Adrenal gland (tissue), 12 donors: ENCODE measurements around the gene MAP3K6. TPM values are rescaled to one million over a fixed set of nuclear protein-coding genes. Genes with fewer than 3 reads are reported as not detected.
A peak's percentile ranks its signal among the peaks of the same experiment; 100 is the strongest.

ENCODE experiments used
- DNase-seq, 7 donors: peaks; one replicate each; pipeline ENCODE4 v3.0.0-alpha.2; 2019 to 2020
- H3K27ac ChIP-seq, 5 donors: fragments of 200-600 bp; sonication (generic) in 4 of 5; 1 replicate in 3 of 5; 2 replicates in 2 of 5; pipeline versions ENCODE4 v1.5.1 to v1.8.0; 2016 to 2020; ENCODE audit warnings: mild to moderate bottlenecking in 1 of 5
- H3K27me3 ChIP-seq: fragments of 200-600 bp; 2 replicates; pipeline ENCODE4 v1.8.0; 2021
- H3K36me3 ChIP-seq, 2 donors: fragments of 200-600 bp; replicated peaks in 1 of 2; 1 replicate in 1 of 2; 2 replicates in 1 of 2; pipeline versions ENCODE4 v1.5.1 to v1.8.0; 2018 to 2022
- H3K4me1 ChIP-seq, 2 donors: fragments of 200-600 bp; replicated peaks in 1 of 2; 1 replicate in 1 of 2; 2 replicates in 1 of 2; pipeline versions ENCODE4 v1.5.1 to v1.8.0; 2018 to 2021
- H3K4me3 ChIP-seq, 4 donors: fragments of 200-600 bp; sonication (generic) in 3 of 4; one replicate each; pipeline ENCODE4 v1.5.1; 2016 to 2018
- H3K9me3 ChIP-seq, 3 donors: fragments of 200-600 bp; sonication (generic) in 1 of 3; replicated peaks in 1 of 3; 1 replicate in 2 of 3; 2 replicates in 1 of 3; pipeline versions ENCODE4 v1.5.1 to v1.8.0; 2016 to 2021
- POLR2A ChIP-seq, 2 donors: fragments of 450-650 bp; IDR thresholded peaks; one replicate each; pipeline ENCODE4 v1.6.1; 2017; ENCODE audit warnings: antibody characterized with exemption in 2 of 2, mild to moderate bottlenecking in 2 of 2, moderate library complexity in 1 of 2
- whole genome bisulfite sequencing, 4 donors: extraction: QIAGEN DNeasy Blood & Tissue Kit in 2 of 4; methylation state at CpG; one replicate each; pipeline versions ENCODE4 v1.1.5 to v1.1.7; 2013 to 2017; 5-methylcytosine and 5-hydroxymethylcytosine counted together
- intact Hi-C, 2 donors: fragments of 100-400 bp; cut with DNase I; formaldehyde crosslinking; loops; one replicate each; pipeline versions ENCODE4 v1.14.1 to v1.15.0; 2022 to 2023
- polyA plus RNA-seq, 3 donors: library from polyadenylated mRNA; stranded (reverse); fragments of 200-250 nt in 2 of 3; fragments of 350-450 nt in 1 of 3; fragmentation: Illumina TruSeq in 1 of 3; extraction: RNeasy Lipid Tissue Mini Kit (QIAGEN cat#74804) in 1 of 3; gene quantifications; one replicate each; pipeline ENCODE4 v1.2.3, GENCODE V29; 2013 to 2014
- total RNA-seq, 9 donors: library from RNA; depleted of rRNA in 4 of 9; stranded (reverse); fragments of >200 nt in 4 of 9; fragments of 120-200 nt in 1 of 9; fragmentation: NEBNext Ultra II Directional in 1 of 9; extraction: Animal tissue kit (Norgen Biotek cat#: 25700) in 1 of 9; gene quantifications; one replicate each; pipeline versions ENCODE4 v1.1.0 to v1.2.4, GENCODE V29; 2013 to 2023
- TF ChIP-seq, protein P1 (sequence below), 6 experiments: fragments of 450-650 bp in 4 of 6; fragments of 200-600 bp in 2 of 6; sonication (generic) in 1 of 6; IDR thresholded peaks; 1 replicate in 5 of 6; 2 replicates in 1 of 6; pipeline versions ENCODE4 v1.5.1 to v1.8.0; 2016 to 2021; ENCODE audit warnings: antibody characterized with exemption in 6 of 6, mild to moderate bottlenecking in 2 of 6, moderate library complexity in 1 of 6
- donor health status: healthy with polysubstance abuse.
- donor health status: Bipolar disorder and iron deficiency.
- donor health status: DM: yes; HTN: yes; CAD: no.
- donor health status: DM: no; HTN: no; CAD: no.
- donor health status: DM: no; HTN: no; CAD: no.
- donor health status: DM: yes; HTN: yes; CAD: no.

Gene MAP3K6
- total and polyA plus RNA-seq, 12 donors, result 6.5 to 136 (median 26.6) TPM

DNA sequence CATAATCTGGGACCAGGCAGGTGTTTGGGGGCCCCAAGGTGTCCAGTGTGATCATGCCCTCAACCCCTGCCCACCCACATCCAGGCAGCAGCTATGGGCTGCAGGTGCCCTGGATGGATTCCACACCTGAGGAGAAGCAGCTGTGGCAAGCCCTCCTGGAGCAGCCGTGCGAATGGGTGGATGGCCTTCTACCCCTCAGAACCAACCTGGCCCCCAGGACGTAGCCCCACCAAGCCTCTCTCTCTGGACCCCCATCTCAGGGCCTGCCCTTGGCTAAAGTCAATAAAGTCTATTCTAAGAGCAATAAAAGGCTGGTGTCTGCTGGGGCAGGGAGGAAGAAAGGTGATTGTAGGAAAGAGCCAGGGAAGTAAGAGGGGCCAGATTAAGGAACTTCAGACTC is 13.1 kb downstream of the MAP3K6 start:
- peaks cover 0 to 46% of the 10 kb centered on the region in 2 donors for H3K36me3 ChIP-seq
- intact Hi-C loops, result loop anchor here in 1 of 2 donors (10.0 kb wide), 1 partner anchor 49 kb away; no protein-coding TSS in a partner anchor
- DNase-seq, result no peak
- H3K9me3 ChIP-seq, result no peaks in the 10 kb centered on the region
- 86 to 96% (median 96%) methylated on average over 1 to 3 of the region's 3 CpGs; no CpG with 5 or more reads in 1 of the 4 donors for WGBS, 4 donors
- peaks cover 0 to 17% of the 10 kb centered on the region in 2 donors for H3K4me1 ChIP-seq
- peaks cover 4% of the 10 kb centered on the region for H3K27me3 ChIP-seq
- TF ChIP-seq, protein P1, sequence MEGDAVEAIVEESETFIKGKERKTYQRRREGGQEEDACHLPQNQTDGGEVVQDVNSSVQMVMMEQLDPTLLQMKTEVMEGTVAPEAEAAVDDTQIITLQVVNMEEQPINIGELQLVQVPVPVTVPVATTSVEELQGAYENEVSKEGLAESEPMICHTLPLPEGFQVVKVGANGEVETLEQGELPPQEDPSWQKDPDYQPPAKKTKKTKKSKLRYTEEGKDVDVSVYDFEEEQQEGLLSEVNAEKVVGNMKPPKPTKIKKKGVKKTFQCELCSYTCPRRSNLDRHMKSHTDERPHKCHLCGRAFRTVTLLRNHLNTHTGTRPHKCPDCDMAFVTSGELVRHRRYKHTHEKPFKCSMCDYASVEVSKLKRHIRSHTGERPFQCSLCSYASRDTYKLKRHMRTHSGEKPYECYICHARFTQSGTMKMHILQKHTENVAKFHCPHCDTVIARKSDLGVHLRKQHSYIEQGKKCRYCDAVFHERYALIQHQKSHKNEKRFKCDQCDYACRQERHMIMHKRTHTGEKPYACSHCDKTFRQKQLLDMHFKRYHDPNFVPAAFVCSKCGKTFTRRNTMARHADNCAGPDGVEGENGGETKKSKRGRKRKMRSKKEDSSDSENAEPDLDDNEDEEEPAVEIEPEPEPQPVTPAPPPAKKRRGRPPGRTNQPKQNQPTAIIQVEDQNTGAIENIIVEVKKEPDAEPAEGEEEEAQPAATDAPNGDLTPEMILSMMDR (IDR thresholded peaks at IDR 0.05), result no peak
- TF ChIP-seq POLR2A (IDR thresholded peaks at IDR 0.05), result no peak
- no peak overlapping the region for H3K4me3 ChIP-seq
- H3K27ac ChIP-seq, result no peak overlapping the region

DNA sequence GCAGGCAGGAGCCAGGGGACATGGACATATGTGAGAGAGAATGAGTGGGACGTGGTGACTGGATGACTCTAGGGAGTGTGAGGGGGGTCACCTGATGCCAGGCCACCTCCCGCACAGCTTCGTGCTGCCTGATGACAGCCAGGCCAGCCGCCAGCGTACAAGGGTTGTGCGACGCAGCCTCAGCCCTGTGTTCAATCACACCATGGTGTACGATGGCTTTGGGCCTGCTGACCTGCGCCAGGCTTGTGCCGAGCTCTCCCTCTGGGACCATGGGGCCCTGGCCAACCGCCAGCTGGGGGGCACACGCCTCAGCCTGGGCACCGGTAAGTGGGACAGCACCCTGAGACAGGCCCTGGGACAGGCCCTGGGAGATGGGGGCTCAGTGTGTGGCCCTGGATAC is 13.6 kb downstream of the MAP3K6 start:
- peaks cover 0 to 17% of the 10 kb centered on the region in 2 donors for H3K4me1 ChIP-seq
- intact Hi-C loops, result loop anchor here in 1 of 2 donors (10.0 kb wide), 1 partner anchor 48 kb away; no protein-coding TSS in a partner anchor
- H3K4me3 ChIP-seq, result no peak overlapping the region
- H3K27me3 ChIP-seq, result peaks cover 4% of the 10 kb centered on the region
- TF ChIP-seq, protein P1 (IDR thresholded peaks at IDR 0.05), result no peak
- no peak for TF ChIP-seq POLR2A (IDR thresholded peaks at IDR 0.05)
- WGBS, 4 donors, result 90 to 97% (median 93%) methylated on average over 6 to 13 of the region's 13 CpGs
- no peak for DNase-seq
- H3K9me3 ChIP-seq, result no peaks in the 10 kb centered on the region
- H3K27ac ChIP-seq, result no peak overlapping the region
- H3K36me3 ChIP-seq, result peaks cover 0 to 42% of the 10 kb centered on the region in 2 donors

DNA sequence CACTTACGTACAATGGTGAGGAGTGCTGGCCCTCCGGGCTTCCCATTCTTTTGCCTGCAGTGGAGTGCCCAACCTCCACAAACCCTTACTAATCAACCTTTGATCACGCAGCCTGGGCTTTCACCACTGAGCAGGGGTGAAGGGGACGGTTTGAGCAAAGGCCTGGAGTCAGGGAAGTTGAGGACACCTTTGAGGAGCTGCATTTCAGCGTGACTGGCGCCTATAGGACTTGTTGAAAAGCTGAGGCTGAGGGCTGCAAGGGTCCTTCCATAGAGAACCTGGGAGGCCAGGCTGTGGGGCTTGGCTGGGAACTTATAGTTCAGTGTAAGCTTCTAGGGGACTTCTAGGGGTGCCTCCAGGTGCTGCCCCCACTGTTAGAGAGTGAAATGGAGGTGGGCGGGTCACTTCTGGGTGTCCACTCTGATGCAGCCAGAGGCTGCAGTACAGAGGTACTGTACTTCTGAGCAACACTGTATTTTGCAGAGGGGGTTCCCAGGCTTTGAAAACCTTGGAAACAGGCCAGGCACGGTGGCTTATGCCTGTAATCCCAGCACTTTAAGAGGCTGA is 15.1 kb downstream of the MAP3K6 start:
- 63 to 83% (median 68%) methylated on average over 3 to 8 of the region's 8 CpGs for WGBS, 4 donors
- TF ChIP-seq POLR2A (IDR thresholded peaks at IDR 0.05), result no peak
- TF ChIP-seq, protein P1 (IDR thresholded peaks at IDR 0.05), result no peak
- Histone ChIP-seq H3K36me3 (peaks cover 0 to 28% of the 10 kb centered on the region in 2 donors), H3K27me3 (peaks cover 4% of the 10 kb centered on the region), H3K4me3 (no peak overlapping the region), H3K27ac (no peak overlapping the region), H3K9me3 (no peaks in the 10 kb centered on the region), H3K4me1 (peaks cover 0 to 12% of the 10 kb centered on the region in 2 donors)
- DNase-seq, result no peak
- intact Hi-C loops, result loop anchor here in 1 of 2 donors (10.0 kb wide), 1 partner anchor 47 kb away; no protein-coding TSS in a partner anchor

DNA sequence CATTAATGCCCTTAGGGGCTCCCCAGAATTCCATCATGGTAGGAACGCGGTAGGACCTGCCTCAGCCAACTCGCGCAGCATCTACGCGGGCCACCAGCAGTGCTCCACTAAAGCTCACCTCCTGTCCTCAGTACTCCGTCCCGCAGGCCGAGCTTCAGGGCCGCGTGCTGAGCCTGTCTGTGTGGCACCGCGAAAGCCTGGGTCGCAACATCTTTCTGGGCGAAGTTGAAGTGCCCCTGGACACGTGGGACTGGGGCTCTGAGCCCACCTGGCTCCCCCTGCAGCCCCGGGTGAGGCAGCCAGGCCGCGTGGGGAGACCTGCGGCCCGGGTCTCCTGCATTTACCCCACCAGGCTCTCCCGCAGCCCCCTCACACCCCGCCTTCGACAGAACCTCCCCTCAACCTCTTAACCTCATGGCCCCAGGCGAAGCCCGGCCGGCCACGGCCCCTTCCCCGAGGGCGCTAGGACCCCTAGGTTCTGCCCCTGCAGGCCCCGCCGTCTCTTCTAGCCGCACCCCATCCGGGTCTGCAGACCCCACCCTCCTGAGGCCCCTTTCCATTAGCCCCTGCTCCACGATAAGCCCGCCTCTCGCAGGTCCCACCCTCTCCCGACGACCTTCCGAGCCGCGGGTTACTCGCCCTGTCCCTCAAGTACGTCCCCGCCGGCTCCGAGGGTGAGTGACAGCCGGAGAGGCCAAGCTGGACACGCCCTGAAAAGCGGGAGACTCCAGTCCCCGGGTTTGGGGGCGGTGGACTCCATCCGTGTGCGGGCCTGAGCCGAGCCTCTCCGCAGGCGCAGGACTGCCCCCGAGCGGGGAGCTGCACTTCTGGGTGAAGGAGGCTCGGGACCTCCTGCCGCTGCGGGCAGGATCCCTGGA is 15.9 kb downstream of the MAP3K6 start:
- Histone ChIP-seq H3K4me3 (no peak overlapping the region), H3K4me1 (peaks cover 0 to 12% of the 10 kb centered on the region in 2 donors), H3K9me3 (no peaks in the 10 kb centered on the region), H3K36me3 (peaks cover 0 to 21% of the 10 kb centered on the region in 2 donors), H3K27me3 (peaks cover 4% of the 10 kb centered on the region), H3K27ac (no peak overlapping the region)
- intact Hi-C loops, result loop anchor here in 1 of 2 donors (10.0 kb wide), 1 partner anchor 46 kb away; no protein-coding TSS in a partner anchor
- DNase-seq, result peak in 1 of 7 donors; percentile 9
- WGBS, 4 donors, result 42 to 63% (median 50%) methylated on average over 35 to 62 of the region's 62 CpGs
- no peak for TF ChIP-seq POLR2A (IDR thresholded peaks at IDR 0.05)
- TF ChIP-seq, protein P1 (IDR thresholded peaks at IDR 0.05), result no peak
